MCF 10A (cell line): ENCODE measurements around the gene RRBP1. TPM values are rescaled to one million over a fixed set of nuclear protein-coding genes. Genes with fewer than 3 reads are reported as not detected.

Experiments used
- BruUV-seq: library from RNA; stranded (reverse); fragments of 400-500 nt; replicated peaks from 2 replicates; lab custom pipeline; 2021; lab: Mats Ljungman, UMichigan
- CTCF ChIA-PET: fragments of 300-600 bp; sonication (Branson Sonifier 250); formaldehyde crosslinking; extraction: SDS; loops from one replicate; lab custom pipeline; 2021; ENCODE audit warnings: antibody characterized with exemption, inconsistent platforms; lab: Yijun Ruan, JAX
- POLR2A ChIA-PET: fragments of 300-600, 350-650 bp; sonication (Branson Sonifier 250); formaldehyde crosslinking; extraction: SDS; loops from one replicate; lab custom pipeline; 2020; ENCODE audit warnings: antibody characterized with exemption, inconsistent platforms; lab: Yijun Ruan, JAX
- DNase-seq: peaks from one replicate; pipeline ENCODE4 v3.0.0-alpha.2; 2018; ENCODE audit not compliant: unreplicated experiment
- H3K27ac Mint-ChIP-seq: one replicate; pipeline ENCODE4 v1.8.0; 2022; ENCODE audit warnings: mild to moderate bottlenecking, low read depth, mixed read lengths; ENCODE audit not compliant: unreplicated experiment
- H3K27me3 Mint-ChIP-seq: one replicate; pipeline ENCODE4 v1.8.0; 2022; ENCODE audit warnings: mixed read lengths; ENCODE audit not compliant: insufficient read depth, unreplicated experiment
- H3K36me3 Mint-ChIP-seq: one replicate; pipeline ENCODE4 v1.8.0; 2022; ENCODE audit warnings: mild to moderate bottlenecking, moderate library complexity, mixed read lengths; ENCODE audit not compliant: insufficient read depth, unreplicated experiment
- H3K4me1 Mint-ChIP-seq: one replicate; pipeline ENCODE4 v1.8.0; 2022; ENCODE audit warnings: mixed read lengths; ENCODE audit not compliant: insufficient read depth, unreplicated experiment
- H3K4me3 Mint-ChIP-seq: one replicate; pipeline ENCODE4 v1.8.0; 2022; ENCODE audit warnings: mild to moderate bottlenecking, moderate library complexity, mixed read lengths; ENCODE audit not compliant: unreplicated experiment
- H3K9me3 Mint-ChIP-seq: one replicate; pipeline ENCODE4 v1.8.0; 2022; ENCODE audit warnings: mixed read lengths; ENCODE audit not compliant: unreplicated experiment
- CTCF ChIP-seq: fragments of 200-600 bp; IDR thresholded peaks from one replicate; pipeline ENCODE4 v1.8.0; 2022; ENCODE audit warnings: antibody characterized with exemption, mild to moderate bottlenecking; ENCODE audit not compliant: unreplicated experiment
- intact Hi-C: fragments of 100-400 bp; cut with micrococcal nuclease; formaldehyde crosslinking; loops from 2 replicates; pipeline ENCODE4 v1.14.1; 2022
- total RNA-seq: library from RNA; stranded (reverse); gene quantifications from 2 replicates; pipeline ENCODE4 v1.2.3, GENCODE V29; 2022

The RRBP1 gene
- total RNA-seq, 1 experiment from 2014 or later = 203 TPM

GRCh38 chr20:17728074-17728473, 46.0 kb upstream of the RRBP1 start:
- no peak for DNase-seq
- H3K27me3 Mint-ChIP-seq = peaks cover 33% of the 10 kb centered on the region
- no peak for TF ChIP-seq CTCF
- CTCF ChIA-PET = no interaction called here
- H3K4me1 Mint-ChIP-seq = no peaks in the 10 kb centered on the region
- POLR2A ChIA-PET = interaction anchor here (1.4 kb wide), 1 partner anchor 21 kb away, joined by 4 read pairs; no protein-coding TSS in a partner anchor
- no peaks in the 10 kb centered on the region for H3K9me3 Mint-ChIP-seq
- H3K4me3 Mint-ChIP-seq = no peak overlapping the region
- H3K27ac Mint-ChIP-seq = no peak overlapping the region
- no TSS peak for BruUV-seq
- intact Hi-C loops = no loop called here
- no peaks in the 10 kb centered on the region for H3K36me3 Mint-ChIP-seq

- Mint-ChIP-seq H3K9me3 (no peaks in the 10 kb centered on the region), H3K4me1 (no peaks in the 10 kb centered on the region), H3K27me3 (peaks cover 40% of the 10 kb centered on the region), H3K4me3 (no peak overlapping the region), H3K36me3 (no peaks in the 10 kb centered on the region), H3K27ac (no peak overlapping the region)
- no peak for DNase-seq
- no TSS peak for BruUV-seq
- no peak for TF ChIP-seq CTCF
- CTCF ChIA-PET = no interaction called here
- intact Hi-C loops = no loop called here
- POLR2A ChIA-PET = interaction anchor here (0.7 kb wide), 2 partner anchors 9 to 170 kb away, joined by 3 to 4 read pairs; no protein-coding TSS in a partner anchor
Observed at GRCh38 chr20:17727351-17727750, 45.3 kb upstream of the RRBP1 start.

- ChIA-PET POLR2A (interaction anchor here (0.7 kb wide), 2 partner anchors 9 to 171 kb away, joined by 3 to 4 read pairs; no protein-coding TSS in a partner anchor), CTCF (interaction anchor here (0.5 to 0.8 kb wide), 3 partner anchors 11 to 922 kb away, joined by 3 to 5 read pairs (median 3); no protein-coding TSS in a partner anchor)
- Mint-ChIP-seq H3K4me1 (no peaks in the 10 kb centered on the region), H3K27me3 (peaks cover 42% of the 10 kb centered on the region), H3K36me3 (no peaks in the 10 kb centered on the region), H3K27ac (no peak overlapping the region), H3K4me3 (no peak overlapping the region), H3K9me3 (no peaks in the 10 kb centered on the region)
- no TSS peak for BruUV-seq
- no peak for DNase-seq
- intact Hi-C loops = no loop called here
- no peak for TF ChIP-seq CTCF
Observed at GRCh38 chr20:17726902-17727301, 44.9 kb upstream of the RRBP1 start.

GRCh38 chr20:17725094-17725835, 43.2 kb upstream of the RRBP1 start:
- no TSS peak for BruUV-seq
- H3K36me3 Mint-ChIP-seq = no peaks in the 10 kb centered on the region
- ChIA-PET POLR2A (no interaction called here), CTCF (interaction anchor here (0.6 to 1.1 kb wide), 4 partner anchors 8 to 221 kb away, joined by 3 read pairs; no protein-coding TSS in a partner anchor)
- no peak for TF ChIP-seq CTCF
- H3K9me3 Mint-ChIP-seq = no peaks in the 10 kb centered on the region
- intact Hi-C loops = no loop called here
- H3K27me3 Mint-ChIP-seq = peaks cover 36% of the 10 kb centered on the region
- H3K4me1 Mint-ChIP-seq = no peaks in the 10 kb centered on the region
- no peak overlapping the region for H3K27ac Mint-ChIP-seq
- DNase-seq = no peak
- no peak overlapping the region for H3K4me3 Mint-ChIP-seq
